Measurements from ENCODE around the gene CFD.

GRCh38 chr19:815775-816499, 43.5 kb upstream of the CFD start:
- TF ChIP-seq CTCF (IDR thresholded peaks at IDR 0.05) (no peak), POLR2A (IDR thresholded peaks at IDR 0.05) (no peak)
